ENCODE data around the gene MSTO1. TPM values are rescaled to one million over a fixed set of nuclear protein-coding genes. Genes with fewer than 3 reads are reported as not detected.

MSTO1 gene
- total and polyA plus RNA-seq, 10 of the 15 experiments (the other 5 are each of a cell fraction or from before 2014, with no cell fraction given) = 16.1 to 87.9 (median 46.6) TPM

DNA sequence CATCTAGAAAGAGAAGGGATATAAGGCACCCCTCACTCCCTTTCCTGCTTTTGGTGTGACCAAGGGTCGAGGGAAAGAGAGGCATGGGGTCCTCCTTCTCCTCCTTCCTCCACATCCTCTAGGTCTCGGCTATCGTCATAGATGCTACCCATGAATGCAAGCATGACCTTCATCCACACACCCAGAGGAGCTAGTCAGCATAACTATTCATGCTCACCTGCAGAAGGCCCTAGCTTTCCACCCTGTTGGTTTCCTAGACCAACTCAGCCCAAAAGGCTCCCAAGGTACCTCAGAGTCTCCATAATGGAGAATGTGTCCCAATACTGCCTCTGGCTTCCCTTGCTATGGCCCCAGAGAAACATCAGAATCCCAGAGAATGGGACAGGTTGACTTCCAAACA lies 33.2 kb downstream of the MSTO1 start (continued):
- TF ChIP-seq, protein P1, sequence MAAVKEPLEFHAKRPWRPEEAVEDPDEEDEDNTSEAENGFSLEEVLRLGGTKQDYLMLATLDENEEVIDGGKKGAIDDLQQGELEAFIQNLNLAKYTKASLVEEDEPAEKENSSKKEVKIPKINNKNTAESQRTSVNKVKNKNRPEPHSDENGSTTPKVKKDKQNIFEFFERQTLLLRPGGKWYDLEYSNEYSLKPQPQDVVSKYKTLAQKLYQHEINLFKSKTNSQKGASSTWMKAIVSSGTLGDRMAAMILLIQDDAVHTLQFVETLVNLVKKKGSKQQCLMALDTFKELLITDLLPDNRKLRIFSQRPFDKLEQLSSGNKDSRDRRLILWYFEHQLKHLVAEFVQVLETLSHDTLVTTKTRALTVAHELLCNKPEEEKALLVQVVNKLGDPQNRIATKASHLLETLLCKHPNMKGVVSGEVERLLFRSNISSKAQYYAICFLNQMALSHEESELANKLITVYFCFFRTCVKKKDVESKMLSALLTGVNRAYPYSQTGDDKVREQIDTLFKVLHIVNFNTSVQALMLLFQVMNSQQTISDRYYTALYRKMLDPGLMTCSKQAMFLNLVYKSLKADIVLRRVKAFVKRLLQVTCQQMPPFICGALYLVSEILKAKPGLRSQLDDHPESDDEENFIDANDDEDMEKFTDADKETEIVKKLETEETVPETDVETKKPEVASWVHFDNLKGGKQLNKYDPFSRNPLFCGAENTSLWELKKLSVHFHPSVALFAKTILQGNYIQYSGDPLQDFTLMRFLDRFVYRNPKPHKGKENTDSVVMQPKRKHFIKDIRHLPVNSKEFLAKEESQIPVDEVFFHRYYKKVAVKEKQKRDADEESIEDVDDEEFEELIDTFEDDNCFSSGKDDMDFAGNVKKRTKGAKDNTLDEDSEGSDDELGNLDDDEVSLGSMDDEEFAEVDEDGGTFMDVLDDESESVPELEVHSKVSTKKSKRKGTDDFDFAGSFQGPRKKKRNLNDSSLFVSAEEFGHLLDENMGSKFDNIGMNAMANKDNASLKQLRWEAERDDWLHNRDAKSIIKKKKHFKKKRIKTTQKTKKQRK (IDR thresholded peaks at IDR 0.05; ENCODE audit: low read depth, low read length) = no peak
- TF ChIP-seq BMI1 (IDR thresholded peaks at IDR 0.05; ENCODE audit: borderline replicate concordance) = no peak
- TF ChIP-seq, protein P2, sequence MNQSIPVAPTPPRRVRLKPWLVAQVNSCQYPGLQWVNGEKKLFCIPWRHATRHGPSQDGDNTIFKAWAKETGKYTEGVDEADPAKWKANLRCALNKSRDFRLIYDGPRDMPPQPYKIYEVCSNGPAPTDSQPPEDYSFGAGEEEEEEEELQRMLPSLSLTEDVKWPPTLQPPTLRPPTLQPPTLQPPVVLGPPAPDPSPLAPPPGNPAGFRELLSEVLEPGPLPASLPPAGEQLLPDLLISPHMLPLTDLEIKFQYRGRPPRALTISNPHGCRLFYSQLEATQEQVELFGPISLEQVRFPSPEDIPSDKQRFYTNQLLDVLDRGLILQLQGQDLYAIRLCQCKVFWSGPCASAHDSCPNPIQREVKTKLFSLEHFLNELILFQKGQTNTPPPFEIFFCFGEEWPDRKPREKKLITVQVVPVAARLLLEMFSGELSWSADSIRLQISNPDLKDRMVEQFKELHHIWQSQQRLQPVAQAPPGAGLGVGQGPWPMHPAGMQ (IDR thresholded peaks at IDR 0.05; ENCODE audit: borderline replicate concordance) = no peak
- no peak for TF ChIP-seq RBBP5 (conservative IDR thresholded peaks at IDR 0.05)
- TF ChIP-seq FOXM1 (IDR thresholded peaks at IDR 0.05; ENCODE audit: low read depth, low read length) = no peak
- TF ChIP-seq NFYB (IDR thresholded peaks at IDR 0.05; ENCODE audit: insufficient read depth, low read depth, low read length) = no peak
- TF ChIP-seq, protein P3, sequence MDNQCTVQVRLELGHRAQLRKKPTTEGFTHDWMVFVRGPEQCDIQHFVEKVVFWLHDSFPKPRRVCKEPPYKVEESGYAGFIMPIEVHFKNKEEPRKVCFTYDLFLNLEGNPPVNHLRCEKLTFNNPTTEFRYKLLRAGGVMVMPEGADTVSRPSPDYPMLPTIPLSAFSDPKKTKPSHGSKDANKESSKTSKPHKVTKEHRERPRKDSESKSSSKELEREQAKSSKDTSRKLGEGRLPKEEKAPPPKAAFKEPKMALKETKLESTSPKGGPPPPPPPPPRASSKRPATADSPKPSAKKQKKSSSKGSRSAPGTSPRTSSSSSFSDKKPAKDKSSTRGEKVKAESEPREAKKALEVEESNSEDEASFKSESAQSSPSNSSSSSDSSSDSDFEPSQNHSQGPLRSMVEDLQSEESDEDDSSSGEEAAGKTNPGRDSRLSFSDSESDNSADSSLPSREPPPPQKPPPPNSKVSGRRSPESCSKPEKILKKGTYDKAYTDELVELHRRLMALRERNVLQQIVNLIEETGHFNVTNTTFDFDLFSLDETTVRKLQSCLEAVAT (IDR thresholded peaks at IDR 0.05) = no peak
- TF ChIP-seq, protein P4, sequence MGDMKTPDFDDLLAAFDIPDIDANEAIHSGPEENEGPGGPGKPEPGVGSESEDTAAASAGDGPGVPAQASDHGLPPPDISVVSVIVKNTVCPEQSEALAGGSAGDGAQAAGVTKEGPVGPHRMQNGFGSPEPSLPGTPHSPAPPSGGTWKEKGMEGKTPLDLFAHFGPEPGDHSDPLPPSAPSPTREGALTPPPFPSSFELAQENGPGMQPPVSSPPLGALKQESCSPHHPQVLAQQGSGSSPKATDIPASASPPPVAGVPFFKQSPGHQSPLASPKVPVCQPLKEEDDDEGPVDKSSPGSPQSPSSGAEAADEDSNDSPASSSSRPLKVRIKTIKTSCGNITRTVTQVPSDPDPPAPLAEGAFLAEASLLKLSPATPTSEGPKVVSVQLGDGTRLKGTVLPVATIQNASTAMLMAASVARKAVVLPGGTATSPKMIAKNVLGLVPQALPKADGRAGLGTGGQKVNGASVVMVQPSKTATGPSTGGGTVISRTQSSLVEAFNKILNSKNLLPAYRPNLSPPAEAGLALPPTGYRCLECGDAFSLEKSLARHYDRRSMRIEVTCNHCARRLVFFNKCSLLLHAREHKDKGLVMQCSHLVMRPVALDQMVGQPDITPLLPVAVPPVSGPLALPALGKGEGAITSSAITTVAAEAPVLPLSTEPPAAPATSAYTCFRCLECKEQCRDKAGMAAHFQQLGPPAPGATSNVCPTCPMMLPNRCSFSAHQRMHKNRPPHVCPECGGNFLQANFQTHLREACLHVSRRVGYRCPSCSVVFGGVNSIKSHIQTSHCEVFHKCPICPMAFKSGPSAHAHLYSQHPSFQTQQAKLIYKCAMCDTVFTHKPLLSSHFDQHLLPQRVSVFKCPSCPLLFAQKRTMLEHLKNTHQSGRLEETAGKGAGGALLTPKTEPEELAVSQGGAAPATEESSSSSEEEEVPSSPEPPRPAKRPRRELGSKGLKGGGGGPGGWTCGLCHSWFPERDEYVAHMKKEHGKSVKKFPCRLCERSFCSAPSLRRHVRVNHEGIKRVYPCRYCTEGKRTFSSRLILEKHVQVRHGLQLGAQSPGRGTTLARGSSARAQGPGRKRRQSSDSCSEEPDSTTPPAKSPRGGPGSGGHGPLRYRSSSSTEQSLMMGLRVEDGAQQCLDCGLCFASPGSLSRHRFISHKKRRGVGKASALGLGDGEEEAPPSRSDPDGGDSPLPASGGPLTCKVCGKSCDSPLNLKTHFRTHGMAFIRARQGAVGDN (IDR thresholded peaks at IDR 0.05) = no peak

Data from GM12878 (cell line).